ENCODE measurements around the gene COL5A1.

DNA sequence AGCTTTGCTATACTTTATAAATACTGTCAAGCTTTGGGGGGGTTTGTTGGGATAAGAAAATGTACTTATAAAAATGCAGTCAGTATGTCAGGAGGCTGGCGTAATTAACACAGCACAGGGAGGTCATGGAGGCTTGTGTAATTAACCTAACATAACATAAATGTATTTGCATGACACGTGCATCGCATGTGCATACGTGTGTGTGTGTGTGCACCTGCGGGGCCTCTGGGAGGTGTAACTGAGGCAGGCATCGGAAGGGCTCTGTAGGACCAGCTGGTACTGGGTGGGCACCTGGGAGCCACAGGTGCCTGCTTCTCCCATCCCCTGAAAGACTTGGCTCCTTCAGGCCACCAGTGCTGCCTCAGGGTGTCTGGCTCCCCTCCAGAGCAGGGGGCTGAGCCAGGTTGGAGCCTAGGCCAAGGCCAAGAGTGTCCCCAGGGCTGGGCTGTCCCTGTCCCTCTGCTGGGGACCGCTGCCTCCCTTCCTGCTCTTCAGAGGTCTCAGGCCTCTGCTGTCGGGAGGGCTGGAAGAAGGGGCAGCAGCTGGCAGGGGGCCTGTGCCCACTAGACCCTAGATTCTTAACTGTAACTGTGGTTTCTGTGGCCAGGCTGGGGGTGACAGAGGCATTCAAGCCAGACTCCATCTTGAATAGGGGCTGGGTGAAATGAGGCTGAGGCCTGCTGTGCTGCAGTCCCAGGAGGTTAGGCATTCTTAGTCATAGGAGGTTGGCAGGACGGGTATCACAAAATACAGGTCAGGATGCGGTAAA, 248.0 kb downstream of the COL5A1 start:
- TF ChIP-seq, protein P1, sequence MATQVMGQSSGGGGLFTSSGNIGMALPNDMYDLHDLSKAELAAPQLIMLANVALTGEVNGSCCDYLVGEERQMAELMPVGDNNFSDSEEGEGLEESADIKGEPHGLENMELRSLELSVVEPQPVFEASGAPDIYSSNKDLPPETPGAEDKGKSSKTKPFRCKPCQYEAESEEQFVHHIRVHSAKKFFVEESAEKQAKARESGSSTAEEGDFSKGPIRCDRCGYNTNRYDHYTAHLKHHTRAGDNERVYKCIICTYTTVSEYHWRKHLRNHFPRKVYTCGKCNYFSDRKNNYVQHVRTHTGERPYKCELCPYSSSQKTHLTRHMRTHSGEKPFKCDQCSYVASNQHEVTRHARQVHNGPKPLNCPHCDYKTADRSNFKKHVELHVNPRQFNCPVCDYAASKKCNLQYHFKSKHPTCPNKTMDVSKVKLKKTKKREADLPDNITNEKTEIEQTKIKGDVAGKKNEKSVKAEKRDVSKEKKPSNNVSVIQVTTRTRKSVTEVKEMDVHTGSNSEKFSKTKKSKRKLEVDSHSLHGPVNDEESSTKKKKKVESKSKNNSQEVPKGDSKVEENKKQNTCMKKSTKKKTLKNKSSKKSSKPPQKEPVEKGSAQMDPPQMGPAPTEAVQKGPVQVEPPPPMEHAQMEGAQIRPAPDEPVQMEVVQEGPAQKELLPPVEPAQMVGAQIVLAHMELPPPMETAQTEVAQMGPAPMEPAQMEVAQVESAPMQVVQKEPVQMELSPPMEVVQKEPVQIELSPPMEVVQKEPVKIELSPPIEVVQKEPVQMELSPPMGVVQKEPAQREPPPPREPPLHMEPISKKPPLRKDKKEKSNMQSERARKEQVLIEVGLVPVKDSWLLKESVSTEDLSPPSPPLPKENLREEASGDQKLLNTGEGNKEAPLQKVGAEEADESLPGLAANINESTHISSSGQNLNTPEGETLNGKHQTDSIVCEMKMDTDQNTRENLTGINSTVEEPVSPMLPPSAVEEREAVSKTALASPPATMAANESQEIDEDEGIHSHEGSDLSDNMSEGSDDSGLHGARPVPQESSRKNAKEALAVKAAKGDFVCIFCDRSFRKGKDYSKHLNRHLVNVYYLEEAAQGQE (IDR thresholded peaks at IDR 0.05; ENCODE audit: insufficient replicate concordance, low read depth): no peak
- TF ChIP-seq, protein P2, sequence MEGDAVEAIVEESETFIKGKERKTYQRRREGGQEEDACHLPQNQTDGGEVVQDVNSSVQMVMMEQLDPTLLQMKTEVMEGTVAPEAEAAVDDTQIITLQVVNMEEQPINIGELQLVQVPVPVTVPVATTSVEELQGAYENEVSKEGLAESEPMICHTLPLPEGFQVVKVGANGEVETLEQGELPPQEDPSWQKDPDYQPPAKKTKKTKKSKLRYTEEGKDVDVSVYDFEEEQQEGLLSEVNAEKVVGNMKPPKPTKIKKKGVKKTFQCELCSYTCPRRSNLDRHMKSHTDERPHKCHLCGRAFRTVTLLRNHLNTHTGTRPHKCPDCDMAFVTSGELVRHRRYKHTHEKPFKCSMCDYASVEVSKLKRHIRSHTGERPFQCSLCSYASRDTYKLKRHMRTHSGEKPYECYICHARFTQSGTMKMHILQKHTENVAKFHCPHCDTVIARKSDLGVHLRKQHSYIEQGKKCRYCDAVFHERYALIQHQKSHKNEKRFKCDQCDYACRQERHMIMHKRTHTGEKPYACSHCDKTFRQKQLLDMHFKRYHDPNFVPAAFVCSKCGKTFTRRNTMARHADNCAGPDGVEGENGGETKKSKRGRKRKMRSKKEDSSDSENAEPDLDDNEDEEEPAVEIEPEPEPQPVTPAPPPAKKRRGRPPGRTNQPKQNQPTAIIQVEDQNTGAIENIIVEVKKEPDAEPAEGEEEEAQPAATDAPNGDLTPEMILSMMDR (IDR thresholded peaks at IDR 0.05; ENCODE audit: insufficient read depth, low read length): no peak

Measured in HL-60 (cell line).